Tibial artery (tissue), 4 donors: Measurements from ENCODE around the gene FNDC7.

Experiments
- DNase-seq, 2 donors: peaks; one replicate each; pipeline ENCODE4 v3.0.0-alpha.2; 2019
- H3K27ac ChIP-seq, 2 donors: fragments of 200-600 bp; sonication (generic) in 1 of 2; 1 replicate in 1 of 2; 2 replicates in 1 of 2; pipeline ENCODE4 v1.5.1; 2018 to 2019; ENCODE audit warnings: mild to moderate bottlenecking in 1 of 2
- H3K27me3 ChIP-seq, 2 donors: fragments of 200-600 bp; sonication (generic) in 1 of 2; one replicate each; pipeline versions ENCODE4 v1.5.1 to v1.6.0; 2016 to 2019
- H3K36me3 ChIP-seq, 3 donors: fragments of 200-600 bp; sonication (generic) in 2 of 3; one replicate each; pipeline ENCODE4 v1.5.1; 2016 to 2019; ENCODE audit warnings: mild to moderate bottlenecking in 2 of 3
- H3K4me1 ChIP-seq, 4 donors: fragments of 200-600 bp; sonication (generic) in 2 of 4; 1 replicate in 3 of 4; 2 replicates in 1 of 4; pipeline ENCODE4 v1.5.1; 2016 to 2019
- H3K4me3 ChIP-seq, 2 donors: fragments of 200-600 bp; sonication (generic) in 1 of 2; 1 replicate in 1 of 2; 2 replicates in 1 of 2; pipeline ENCODE4 v1.5.1; 2018 to 2019; ENCODE audit warnings: mild to moderate bottlenecking in 2 of 2
- H3K9me3 ChIP-seq, 3 donors: fragments of 200-600 bp; sonication (generic) in 1 of 3; one replicate each; pipeline ENCODE4 v1.5.1; 2016 to 2019
- intact Hi-C: fragments of 100-400 bp; cut with DNase I; formaldehyde crosslinking; loops from one replicate; pipeline ENCODE4 v1.15.0; 2023; ENCODE audit warnings: low total_unique reads
- TF ChIP-seq, protein P1 (sequence below), 2 experiments: fragments of 200-600 bp in 1 of 2; fragments of 450-650 bp in 1 of 2; IDR thresholded peaks; one replicate each; pipeline ENCODE4 v1.5.1; 2017 to 2019; ENCODE audit warnings: antibody characterized with exemption in 2 of 2, mild to moderate bottlenecking in 1 of 2, moderate library complexity in 1 of 2

The FNDC7 gene

DNA sequence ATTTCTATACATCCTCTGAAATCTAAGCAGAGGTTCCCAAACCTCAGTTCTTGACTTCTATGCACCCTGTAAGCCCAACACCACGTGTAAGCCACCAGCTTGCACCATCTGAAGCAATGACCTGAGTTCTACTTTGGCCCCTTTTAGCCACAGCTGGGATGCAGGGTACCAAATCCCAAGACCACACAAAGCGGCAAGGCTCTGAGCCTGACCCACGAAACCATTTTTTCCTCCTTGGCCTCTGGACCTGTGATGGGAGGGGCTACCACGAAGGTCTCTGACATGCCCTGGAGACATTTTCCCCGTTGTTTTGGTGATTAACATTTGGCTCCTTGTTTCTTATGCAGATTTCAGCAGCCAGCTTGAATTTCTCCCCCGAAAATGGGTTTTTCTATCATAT is 72.6 kb downstream of the FNDC7 start:
- intact Hi-C loops = no loop called here
- peaks cover 0 to 17% (median 16%) of the 10 kb centered on the region in 3 donors for H3K9me3 ChIP-seq
- H3K27me3 ChIP-seq = no peaks in the 10 kb centered on the region
- H3K4me3 ChIP-seq = no peak overlapping the region
- no peak overlapping the region for H3K27ac ChIP-seq
- DNase-seq = no peak
- H3K4me1 ChIP-seq = no peaks in the 10 kb centered on the region
- H3K36me3 ChIP-seq = peaks cover 52 to 59% (median 55%) of the 10 kb centered on the region in 3 donors
- TF ChIP-seq, protein P1, sequence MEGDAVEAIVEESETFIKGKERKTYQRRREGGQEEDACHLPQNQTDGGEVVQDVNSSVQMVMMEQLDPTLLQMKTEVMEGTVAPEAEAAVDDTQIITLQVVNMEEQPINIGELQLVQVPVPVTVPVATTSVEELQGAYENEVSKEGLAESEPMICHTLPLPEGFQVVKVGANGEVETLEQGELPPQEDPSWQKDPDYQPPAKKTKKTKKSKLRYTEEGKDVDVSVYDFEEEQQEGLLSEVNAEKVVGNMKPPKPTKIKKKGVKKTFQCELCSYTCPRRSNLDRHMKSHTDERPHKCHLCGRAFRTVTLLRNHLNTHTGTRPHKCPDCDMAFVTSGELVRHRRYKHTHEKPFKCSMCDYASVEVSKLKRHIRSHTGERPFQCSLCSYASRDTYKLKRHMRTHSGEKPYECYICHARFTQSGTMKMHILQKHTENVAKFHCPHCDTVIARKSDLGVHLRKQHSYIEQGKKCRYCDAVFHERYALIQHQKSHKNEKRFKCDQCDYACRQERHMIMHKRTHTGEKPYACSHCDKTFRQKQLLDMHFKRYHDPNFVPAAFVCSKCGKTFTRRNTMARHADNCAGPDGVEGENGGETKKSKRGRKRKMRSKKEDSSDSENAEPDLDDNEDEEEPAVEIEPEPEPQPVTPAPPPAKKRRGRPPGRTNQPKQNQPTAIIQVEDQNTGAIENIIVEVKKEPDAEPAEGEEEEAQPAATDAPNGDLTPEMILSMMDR (IDR thresholded peaks at IDR 0.05) = no peak

DNA sequence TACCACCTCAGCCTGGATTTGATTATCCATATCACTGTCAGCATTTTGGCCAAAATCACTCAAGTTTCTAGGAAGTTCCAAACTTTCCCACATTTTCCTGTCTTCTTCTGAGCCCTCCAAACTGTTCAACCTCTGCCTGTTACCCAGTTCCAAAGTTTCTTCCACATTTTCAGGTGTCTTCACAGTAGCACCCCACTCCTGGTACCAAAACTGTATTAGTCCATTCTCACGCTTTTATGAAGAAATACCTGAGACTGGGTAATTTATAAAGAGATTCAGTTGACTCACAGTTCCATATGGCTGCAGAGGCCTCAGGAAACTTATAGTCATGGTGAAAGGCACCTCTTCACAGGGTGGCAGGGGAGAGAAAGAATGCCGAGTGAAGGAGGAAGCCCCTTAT is 73.2 kb downstream of the FNDC7 start:
- H3K27ac ChIP-seq = no peak overlapping the region
- no peaks in the 10 kb centered on the region for H3K27me3 ChIP-seq
- H3K36me3 ChIP-seq = peaks cover 52 to 58% (median 56%) of the 10 kb centered on the region in 3 donors
- TF ChIP-seq, protein P1 (IDR thresholded peaks at IDR 0.05) = no peak
- no peak overlapping the region for H3K4me3 ChIP-seq
- DNase-seq = no peak
- intact Hi-C loops = no loop called here
- H3K9me3 ChIP-seq = peaks cover 0 to 17% (median 16%) of the 10 kb centered on the region in 3 donors
- H3K4me1 ChIP-seq = no peaks in the 10 kb centered on the region

DNA sequence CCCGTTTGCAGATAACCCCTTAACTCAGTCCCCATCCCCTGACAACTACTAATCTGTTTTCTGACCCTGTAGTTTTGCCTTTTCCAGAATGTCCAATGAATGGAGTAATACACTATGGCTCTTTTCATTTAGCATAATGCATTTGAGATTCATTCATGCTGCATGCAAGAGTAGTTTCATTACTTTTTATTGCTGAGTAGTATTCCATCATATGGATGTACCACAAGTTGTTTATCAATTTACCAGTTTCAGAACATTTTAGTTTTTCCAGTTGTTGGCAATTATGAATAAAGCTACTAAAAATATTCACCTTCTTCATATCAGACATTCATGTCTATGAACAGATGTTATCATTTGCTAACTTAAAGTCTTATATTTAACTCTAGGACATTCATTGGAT is 79.1 kb downstream of the FNDC7 start:
- DNase-seq = no peak
- H3K4me3 ChIP-seq = no peak overlapping the region
- intact Hi-C loops = no loop called here

More for the DNA sequence above, 79.1 kb downstream of the FNDC7 start:
- TF ChIP-seq, protein P1 (IDR thresholded peaks at IDR 0.05) = no peak
- Histone ChIP-seq H3K27ac (no peak overlapping the region), H3K4me1 (no peaks in the 10 kb centered on the region), H3K27me3 (no peaks in the 10 kb centered on the region), H3K9me3 (peaks cover 0 to 10% (median 0%) of the 10 kb centered on the region in 3 donors), H3K36me3 (peaks cover 44 to 61% (median 57%) of the 10 kb centered on the region in 3 donors)
